Measurements from ENCODE around the gene SPG11. TPM values are rescaled to one million over a fixed set of nuclear protein-coding genes. Genes with fewer than 3 reads are reported as not detected.
A peak's percentile ranks its signal among the peaks of the same experiment; 100 is the strongest.

The SPG11 gene
- total and polyA plus RNA-seq, 2 of the 13 experiments (the other 11 are each of a cell fraction or from before 2014, with no cell fraction given) = 31.5 to 40.7 TPM

DNA sequence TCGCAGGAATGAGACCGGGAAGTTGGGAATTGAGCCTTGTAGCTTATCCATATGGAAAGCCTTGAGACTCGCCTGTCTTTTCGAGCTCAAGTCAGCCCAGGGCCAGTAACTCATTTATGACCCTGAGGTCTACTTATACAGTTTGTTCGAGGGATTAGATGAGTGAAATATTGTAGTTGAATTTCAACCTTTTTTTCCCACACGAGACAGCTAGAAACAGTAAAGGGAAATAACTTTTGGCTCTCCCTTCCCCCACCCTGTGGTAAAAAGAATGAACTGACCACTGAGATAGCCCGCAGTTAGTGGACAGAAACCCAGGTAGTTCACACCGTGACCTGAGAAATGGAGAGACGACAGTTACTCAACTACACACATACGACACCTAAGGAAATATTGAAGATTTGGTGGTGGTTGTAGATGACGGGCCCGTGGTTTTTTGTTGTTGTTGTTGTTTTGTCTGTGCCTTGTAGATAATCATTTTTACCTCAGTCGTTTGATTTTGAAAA, 125.7 kb downstream of the SPG11 start (continued):
- TF ChIP-seq KDM4B (CRISPR knock-in tag; IDR thresholded peaks at IDR 0.05) (no peak), SMAD1 (CRISPR knock-in tag; IDR thresholded peaks at IDR 0.05; ENCODE audit: borderline replicate concordance, low read depth) (no peak), BHLHE40 (IDR thresholded peaks at IDR 0.05; ENCODE audit: low read length) (no peak), ZNF788 (CRISPR knock-in tag; IDR thresholded peaks at IDR 0.05; ENCODE audit: borderline replicate concordance) (no peak), ATF7-NPFF (CRISPR knock-in tag; IDR thresholded peaks at IDR 0.05; ENCODE audit: low read depth) (no peak), ZKSCAN1 (IDR thresholded peaks at IDR 0.05; ENCODE audit: low read length) (no peak), AGO1 (IDR thresholded peaks at IDR 0.05; ENCODE audit: low read depth, low read length, poor library complexity, severe bottlenecking) (no peak), ZNF607 (CRISPR knock-in tag; IDR thresholded peaks at IDR 0.05; ENCODE audit: borderline replicate concordance) (no peak; the same call in 1 of the 2 replicates), ZNF367 (CRISPR knock-in tag; IDR thresholded peaks at IDR 0.05; ENCODE audit: borderline replicate concordance) (no peak), TARDBP (CRISPR knock-in tag; IDR thresholded peaks at IDR 0.05) (no peak), ZSCAN20 (CRISPR knock-in tag; IDR thresholded peaks at IDR 0.05; ENCODE audit: borderline replicate concordance) (no peak), ZBTB42 (CRISPR knock-in tag; IDR thresholded peaks at IDR 0.05) (no peak), ZNF563 (CRISPR knock-in tag; IDR thresholded peaks at IDR 0.05) (no peak), ZNF235 (CRISPR knock-in tag; IDR thresholded peaks at IDR 0.05; ENCODE audit: borderline replicate concordance) (no peak), ISL2 (CRISPR knock-in tag; IDR thresholded peaks at IDR 0.05) (no peak), ZBTB3 (CRISPR knock-in tag; IDR thresholded peaks at IDR 0.05; ENCODE audit: borderline replicate concordance, low read depth) (no peak), TCF12 (IDR thresholded peaks at IDR 0.05) (no peak), TCF12 (CRISPR knock-in tag; IDR thresholded peaks at IDR 0.05) (no peak)
- TF ChIP-seq, protein P1, sequence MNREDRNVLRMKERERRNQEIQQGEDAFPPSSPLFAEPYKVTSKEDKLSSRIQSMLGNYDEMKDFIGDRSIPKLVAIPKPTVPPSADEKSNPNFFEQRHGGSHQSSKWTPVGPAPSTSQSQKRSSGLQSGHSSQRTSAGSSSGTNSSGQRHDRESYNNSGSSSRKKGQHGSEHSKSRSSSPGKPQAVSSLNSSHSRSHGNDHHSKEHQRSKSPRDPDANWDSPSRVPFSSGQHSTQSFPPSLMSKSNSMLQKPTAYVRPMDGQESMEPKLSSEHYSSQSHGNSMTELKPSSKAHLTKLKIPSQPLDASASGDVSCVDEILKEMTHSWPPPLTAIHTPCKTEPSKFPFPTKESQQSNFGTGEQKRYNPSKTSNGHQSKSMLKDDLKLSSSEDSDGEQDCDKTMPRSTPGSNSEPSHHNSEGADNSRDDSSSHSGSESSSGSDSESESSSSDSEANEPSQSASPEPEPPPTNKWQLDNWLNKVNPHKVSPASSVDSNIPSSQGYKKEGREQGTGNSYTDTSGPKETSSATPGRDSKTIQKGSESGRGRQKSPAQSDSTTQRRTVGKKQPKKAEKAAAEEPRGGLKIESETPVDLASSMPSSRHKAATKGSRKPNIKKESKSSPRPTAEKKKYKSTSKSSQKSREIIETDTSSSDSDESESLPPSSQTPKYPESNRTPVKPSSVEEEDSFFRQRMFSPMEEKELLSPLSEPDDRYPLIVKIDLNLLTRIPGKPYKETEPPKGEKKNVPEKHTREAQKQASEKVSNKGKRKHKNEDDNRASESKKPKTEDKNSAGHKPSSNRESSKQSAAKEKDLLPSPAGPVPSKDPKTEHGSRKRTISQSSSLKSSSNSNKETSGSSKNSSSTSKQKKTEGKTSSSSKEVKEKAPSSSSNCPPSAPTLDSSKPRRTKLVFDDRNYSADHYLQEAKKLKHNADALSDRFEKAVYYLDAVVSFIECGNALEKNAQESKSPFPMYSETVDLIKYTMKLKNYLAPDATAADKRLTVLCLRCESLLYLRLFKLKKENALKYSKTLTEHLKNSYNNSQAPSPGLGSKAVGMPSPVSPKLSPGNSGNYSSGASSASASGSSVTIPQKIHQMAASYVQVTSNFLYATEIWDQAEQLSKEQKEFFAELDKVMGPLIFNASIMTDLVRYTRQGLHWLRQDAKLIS (CRISPR knock-in tag; IDR thresholded peaks at IDR 0.05) = no peak
- TF ChIP-seq, protein P2, sequence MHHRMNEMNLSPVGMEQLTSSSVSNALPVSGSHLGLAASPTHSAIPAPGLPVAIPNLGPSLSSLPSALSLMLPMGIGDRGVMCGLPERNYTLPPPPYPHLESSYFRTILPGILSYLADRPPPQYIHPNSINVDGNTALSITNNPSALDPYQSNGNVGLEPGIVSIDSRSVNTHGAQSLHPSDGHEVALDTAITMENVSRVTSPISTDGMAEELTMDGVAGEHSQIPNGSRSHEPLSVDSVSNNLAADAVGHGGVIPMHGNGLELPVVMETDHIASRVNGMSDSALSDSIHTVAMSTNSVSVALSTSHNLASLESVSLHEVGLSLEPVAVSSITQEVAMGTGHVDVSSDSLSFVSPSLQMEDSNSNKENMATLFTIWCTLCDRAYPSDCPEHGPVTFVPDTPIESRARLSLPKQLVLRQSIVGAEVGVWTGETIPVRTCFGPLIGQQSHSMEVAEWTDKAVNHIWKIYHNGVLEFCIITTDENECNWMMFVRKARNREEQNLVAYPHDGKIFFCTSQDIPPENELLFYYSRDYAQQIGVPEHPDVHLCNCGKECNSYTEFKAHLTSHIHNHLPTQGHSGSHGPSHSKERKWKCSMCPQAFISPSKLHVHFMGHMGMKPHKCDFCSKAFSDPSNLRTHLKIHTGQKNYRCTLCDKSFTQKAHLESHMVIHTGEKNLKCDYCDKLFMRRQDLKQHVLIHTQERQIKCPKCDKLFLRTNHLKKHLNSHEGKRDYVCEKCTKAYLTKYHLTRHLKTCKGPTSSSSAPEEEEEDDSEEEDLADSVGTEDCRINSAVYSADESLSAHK (CRISPR knock-in tag; IDR thresholded peaks at IDR 0.05; ENCODE audit: borderline replicate concordance) = no peak
- TF ChIP-seq, protein P3, sequence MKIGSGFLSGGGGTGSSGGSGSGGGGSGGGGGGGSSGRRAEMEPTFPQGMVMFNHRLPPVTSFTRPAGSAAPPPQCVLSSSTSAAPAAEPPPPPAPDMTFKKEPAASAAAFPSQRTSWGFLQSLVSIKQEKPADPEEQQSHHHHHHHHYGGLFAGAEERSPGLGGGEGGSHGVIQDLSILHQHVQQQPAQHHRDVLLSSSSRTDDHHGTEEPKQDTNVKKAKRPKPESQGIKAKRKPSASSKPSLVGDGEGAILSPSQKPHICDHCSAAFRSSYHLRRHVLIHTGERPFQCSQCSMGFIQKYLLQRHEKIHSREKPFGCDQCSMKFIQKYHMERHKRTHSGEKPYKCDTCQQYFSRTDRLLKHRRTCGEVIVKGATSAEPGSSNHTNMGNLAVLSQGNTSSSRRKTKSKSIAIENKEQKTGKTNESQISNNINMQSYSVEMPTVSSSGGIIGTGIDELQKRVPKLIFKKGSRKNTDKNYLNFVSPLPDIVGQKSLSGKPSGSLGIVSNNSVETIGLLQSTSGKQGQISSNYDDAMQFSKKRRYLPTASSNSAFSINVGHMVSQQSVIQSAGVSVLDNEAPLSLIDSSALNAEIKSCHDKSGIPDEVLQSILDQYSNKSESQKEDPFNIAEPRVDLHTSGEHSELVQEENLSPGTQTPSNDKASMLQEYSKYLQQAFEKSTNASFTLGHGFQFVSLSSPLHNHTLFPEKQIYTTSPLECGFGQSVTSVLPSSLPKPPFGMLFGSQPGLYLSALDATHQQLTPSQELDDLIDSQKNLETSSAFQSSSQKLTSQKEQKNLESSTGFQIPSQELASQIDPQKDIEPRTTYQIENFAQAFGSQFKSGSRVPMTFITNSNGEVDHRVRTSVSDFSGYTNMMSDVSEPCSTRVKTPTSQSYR (CRISPR knock-in tag; IDR thresholded peaks at IDR 0.05; ENCODE audit: borderline replicate concordance) = peak; percentile 50; the same call in 1 of the 2 replicates
